ENCODE measurements around the gene AFTPH. TPM values are rescaled to one million over a fixed set of nuclear protein-coding genes. Genes with fewer than 3 reads are reported as not detected.

The AFTPH gene, protein sequence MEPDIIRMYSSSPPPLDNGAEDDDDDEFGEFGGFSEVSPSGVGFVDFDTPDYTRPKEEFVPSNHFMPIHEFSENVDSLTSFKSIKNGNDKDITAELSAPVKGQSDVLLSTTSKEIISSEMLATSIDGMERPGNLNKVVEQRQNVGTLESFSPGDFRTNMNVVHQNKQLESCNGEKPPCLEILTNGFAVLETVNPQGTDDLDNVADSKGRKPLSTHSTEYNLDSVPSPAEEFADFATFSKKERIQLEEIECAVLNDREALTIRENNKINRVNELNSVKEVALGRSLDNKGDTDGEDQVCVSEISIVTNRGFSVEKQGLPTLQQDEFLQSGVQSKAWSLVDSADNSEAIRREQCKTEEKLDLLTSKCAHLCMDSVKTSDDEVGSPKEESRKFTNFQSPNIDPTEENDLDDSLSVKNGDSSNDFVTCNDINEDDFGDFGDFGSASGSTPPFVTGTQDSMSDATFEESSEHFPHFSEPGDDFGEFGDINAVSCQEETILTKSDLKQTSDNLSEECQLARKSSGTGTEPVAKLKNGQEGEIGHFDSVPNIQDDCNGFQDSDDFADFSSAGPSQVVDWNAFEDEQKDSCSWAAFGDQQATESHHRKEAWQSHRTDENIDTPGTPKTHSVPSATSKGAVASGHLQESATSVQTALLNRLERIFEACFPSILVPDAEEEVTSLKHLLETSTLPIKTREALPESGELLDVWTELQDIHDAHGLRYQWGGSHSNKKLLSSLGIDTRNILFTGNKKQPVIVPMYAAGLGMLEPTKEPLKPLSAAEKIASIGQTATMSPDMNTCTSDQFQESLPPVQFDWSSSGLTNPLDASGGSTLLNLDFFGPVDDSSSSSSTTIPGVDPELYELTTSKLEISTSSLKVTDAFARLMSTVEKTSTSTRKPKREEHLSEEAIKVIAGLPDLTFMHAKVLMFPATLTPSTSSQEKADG
- 10 to 100 TPM; 29.9 to 33.7 TPM for total RNA-seq
- 10 to 100 TPM; 50.2 to 66.4 (median 55.3) TPM for polyA plus RNA-seq (ENCODE audit: insufficient read length in 6 of 6)
- long read RNA-seq, donor 1, full-length matches to known transcripts = 5 of 18 reads
- long read RNA-seq, donor 1, partial matches to known transcripts = 13 of 18 reads
- long read RNA-seq, donor 1, other reads (novel, unspliced or antisense) = 0 of 18 reads
- long read RNA-seq, donor 2, full-length matches to known transcripts = 2 of 2 reads
- long read RNA-seq, donor 2, partial matches to known transcripts = 0 of 2 reads
- long read RNA-seq, donor 2, other reads (novel, unspliced or antisense) = 0 of 2 reads
- long read RNA-seq, donor 3, full-length matches to known transcripts = 4 of 4 reads
- long read RNA-seq, donor 3, partial matches to known transcripts = 0 of 4 reads
- long read RNA-seq, donor 3, other reads (novel, unspliced or antisense) = 0 of 4 reads
- long read RNA-seq, donor 4, partial matches to known transcripts = 0 of 1 reads
- long read RNA-seq, donor 4, other reads (novel, unspliced or antisense) = 1 of 1 reads
- long read RNA-seq, donor 5, partial matches to known transcripts = 5 of 6 reads
- long read RNA-seq, donor 5, other reads (novel, unspliced or antisense) = 0 of 6 reads
- long read RNA-seq, donor 6 = 0 reads
- long read RNA-seq, donor 7, full-length matches to known transcripts = 2 of 2 reads
- long read RNA-seq, donor 7, partial matches to known transcripts = 0 of 2 reads
- long read RNA-seq, donor 7, other reads (novel, unspliced or antisense) = 0 of 2 reads
- long read RNA-seq, donor 8, full-length matches to known transcripts = 6 of 6 reads
- long read RNA-seq, donor 8, partial matches to known transcripts = 0 of 6 reads
- long read RNA-seq, donor 8, other reads (novel, unspliced or antisense) = 0 of 6 reads
- long read RNA-seq, donor 9 = 0 reads
- long read RNA-seq, donor 10, partial matches to known transcripts = 0 of 1 reads
- long read RNA-seq, donor 10, other reads (novel, unspliced or antisense) = 1 of 1 reads
- long read RNA-seq, donor 11, full-length matches to known transcripts = 3 of 15 reads
- long read RNA-seq, donor 11, partial matches to known transcripts = 12 of 15 reads
- long read RNA-seq, donor 11, other reads (novel, unspliced or antisense) = 0 of 15 reads
- long read RNA-seq, donor 12, full-length matches to known transcripts = 4 of 4 reads
- long read RNA-seq, donor 12, partial matches to known transcripts = 0 of 4 reads
- long read RNA-seq, donor 12, other reads (novel, unspliced or antisense) = 0 of 4 reads

DNA sequence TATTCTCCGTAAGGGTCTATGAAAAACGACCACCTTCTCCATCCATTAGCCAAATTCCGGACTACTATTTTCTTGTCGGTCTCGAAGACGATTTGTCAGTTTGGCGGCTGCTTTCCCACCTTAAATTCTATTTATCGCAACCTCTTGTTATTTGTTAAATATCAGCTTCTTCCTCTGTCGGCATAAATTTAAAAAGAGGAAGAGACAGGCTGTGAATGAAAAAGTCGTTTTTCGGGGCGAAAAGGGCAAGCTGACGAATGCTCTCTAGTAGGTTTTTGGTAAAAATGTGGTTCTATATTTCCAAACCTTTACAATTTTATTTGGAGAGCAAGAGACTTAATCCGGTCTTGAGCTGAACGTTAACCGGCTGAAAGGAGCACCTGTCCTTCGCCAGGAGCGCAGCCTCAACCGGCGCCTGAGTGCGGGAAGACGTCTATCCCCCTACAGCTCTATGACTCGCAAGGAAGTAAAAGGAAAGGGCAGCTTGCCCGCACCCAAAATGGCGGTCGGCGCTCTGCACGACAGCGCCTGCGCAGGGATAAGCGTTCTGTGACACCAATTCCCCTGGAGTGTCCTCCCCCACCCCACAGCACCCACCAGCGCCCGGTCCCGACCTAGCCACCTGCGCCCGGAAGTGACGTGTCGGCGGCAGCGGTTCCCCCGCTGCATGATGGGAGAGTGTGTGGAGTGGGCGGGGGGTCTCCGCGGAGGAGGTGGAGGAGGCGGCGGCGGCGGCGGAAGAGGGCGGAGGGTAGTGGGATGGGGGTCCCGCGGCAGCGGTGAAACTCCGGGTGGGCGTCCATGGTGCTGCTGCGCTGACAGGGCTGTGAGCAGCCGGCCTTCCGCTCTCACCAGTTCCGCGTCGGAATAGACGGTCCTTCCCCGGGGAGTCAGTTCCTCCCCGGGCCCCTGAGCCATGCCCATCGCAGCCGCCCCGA is at the start of gene AFTPH:
AFTPH (plus strand) TSS at position 663 of the 938 bp plus-strand sequence. CDS start 27,147 bp downstream, outside the sequence.
- no peaks in the 10 kb centered on the region for H3K27me3 ChIP-seq
- peak; percentile 98 for ATAC-seq
- H3K27ac ChIP-seq = peak within 1 kb of the TSS; percentile 95 to 99
- no peaks in the 10 kb centered on the region for H3K9me3 ChIP-seq
- H3K4me1 ChIP-seq = peaks cover 0 to 38% of the 10 kb centered on the region in 2 donors
- TF ChIP-seq, protein P1, sequence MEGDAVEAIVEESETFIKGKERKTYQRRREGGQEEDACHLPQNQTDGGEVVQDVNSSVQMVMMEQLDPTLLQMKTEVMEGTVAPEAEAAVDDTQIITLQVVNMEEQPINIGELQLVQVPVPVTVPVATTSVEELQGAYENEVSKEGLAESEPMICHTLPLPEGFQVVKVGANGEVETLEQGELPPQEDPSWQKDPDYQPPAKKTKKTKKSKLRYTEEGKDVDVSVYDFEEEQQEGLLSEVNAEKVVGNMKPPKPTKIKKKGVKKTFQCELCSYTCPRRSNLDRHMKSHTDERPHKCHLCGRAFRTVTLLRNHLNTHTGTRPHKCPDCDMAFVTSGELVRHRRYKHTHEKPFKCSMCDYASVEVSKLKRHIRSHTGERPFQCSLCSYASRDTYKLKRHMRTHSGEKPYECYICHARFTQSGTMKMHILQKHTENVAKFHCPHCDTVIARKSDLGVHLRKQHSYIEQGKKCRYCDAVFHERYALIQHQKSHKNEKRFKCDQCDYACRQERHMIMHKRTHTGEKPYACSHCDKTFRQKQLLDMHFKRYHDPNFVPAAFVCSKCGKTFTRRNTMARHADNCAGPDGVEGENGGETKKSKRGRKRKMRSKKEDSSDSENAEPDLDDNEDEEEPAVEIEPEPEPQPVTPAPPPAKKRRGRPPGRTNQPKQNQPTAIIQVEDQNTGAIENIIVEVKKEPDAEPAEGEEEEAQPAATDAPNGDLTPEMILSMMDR (IDR thresholded peaks at IDR 0.05) = no peak
- no peaks in the 10 kb centered on the region for H3K36me3 ChIP-seq
- peak; percentile 98 to 100 (median 100) for DNase-seq
- intact Hi-C loops (cut with DNase I) = loop anchor here in 1 of 2 donors (5.0 kb wide), 1 partner anchor 38 kb away; no protein-coding TSS in a partner anchor
- peak within 1 kb of the TSS; percentile 97 to 99 for H3K4me3 ChIP-seq

DNA sequence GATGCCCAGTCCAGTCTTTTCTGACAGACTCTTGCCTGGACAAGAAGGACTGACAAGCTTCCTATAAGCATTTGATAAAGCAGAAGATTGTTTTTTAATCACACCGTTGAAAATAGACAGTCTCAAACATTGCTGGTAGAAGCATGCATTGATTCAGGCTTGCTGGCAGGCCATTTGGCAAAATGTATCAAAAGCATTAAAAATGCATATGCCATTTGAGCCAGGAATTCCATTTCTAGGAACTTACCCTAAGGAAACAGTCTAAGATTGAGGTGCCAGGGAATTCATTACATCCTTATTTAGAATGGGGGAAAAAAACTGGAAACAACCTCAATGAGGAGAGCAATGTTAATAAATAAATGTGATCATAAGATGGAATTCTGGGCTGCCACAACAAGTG is 49.5 kb upstream of the AFTPH start:
- Histone ChIP-seq H3K36me3 (no peaks in the 10 kb centered on the region), H3K9me3 (no peaks in the 10 kb centered on the region), H3K4me3 (no peak overlapping the region), H3K4me1 (no peaks in the 10 kb centered on the region), H3K27me3 (no peaks in the 10 kb centered on the region), H3K27ac (no peak overlapping the region)
- TF ChIP-seq, protein P1 (IDR thresholded peaks at IDR 0.05) = no peak
- intact Hi-C loops (cut with DNase I) = no loop called here
- DNase-seq (no peak), ATAC-seq (no peak)

DNA sequence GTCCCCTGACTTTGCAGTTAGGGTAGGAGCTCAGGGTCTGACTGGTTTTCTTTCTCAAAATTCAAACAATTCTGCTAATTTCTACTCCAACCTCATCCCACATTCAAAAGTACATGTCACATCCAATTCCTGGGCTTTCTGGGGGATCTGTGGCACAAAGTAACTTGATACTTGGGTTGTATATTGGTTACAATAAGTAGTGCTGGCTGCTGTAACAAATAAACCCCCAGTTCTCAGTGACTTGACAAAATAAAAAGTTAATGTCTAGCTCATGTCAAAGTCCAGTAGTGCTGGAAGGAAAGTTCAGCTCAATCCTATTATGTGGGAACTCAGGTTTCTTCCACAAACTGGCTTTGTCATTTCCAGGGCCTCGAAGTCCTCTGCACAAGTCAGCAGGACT is 47.1 kb upstream of the AFTPH start:
- ATAC-seq = no peak
- intact Hi-C loops (cut with DNase I) = no loop called here

More for the DNA sequence above, 47.1 kb upstream of the AFTPH start:
- no peaks in the 10 kb centered on the region for H3K9me3 ChIP-seq
- no peaks in the 10 kb centered on the region for H3K4me1 ChIP-seq
- H3K27ac ChIP-seq = no peak overlapping the region
- no peak for DNase-seq
- H3K36me3 ChIP-seq = no peaks in the 10 kb centered on the region
- H3K27me3 ChIP-seq = no peaks in the 10 kb centered on the region
- TF ChIP-seq, protein P1 (IDR thresholded peaks at IDR 0.05) = no peak
- H3K4me3 ChIP-seq = no peak overlapping the region

Measured in left lung (tissue), 14 donors.